Posterior cingulate gyrus (tissue), 11 donors: ENCODE data around the gene EYS.

Experiments used
- DNase-seq, 10 donors: peaks; one replicate each; pipeline versions ENCODE4 v3.0.0 to v3.0.0-alpha.2; 2020 to 2021; ENCODE audit warnings: mixed read lengths in 3 of 10
- intact Hi-C: fragments of 100-400 bp; cut with DNase I; formaldehyde crosslinking; loops from one replicate; pipeline ENCODE4 v1.15.1; 2023

EYS gene

GRCh38 chr6:64428186-64428585, 1278.8 kb downstream of the EYS start:
- intact Hi-C loops, result no loop called here
- DNase-seq, result no peak

GRCh38 chr6:64415926-64416325, 1291.1 kb downstream of the EYS start:
- DNase-seq, result no peak

GRCh38 chr6:64411226-64411625, 1295.8 kb downstream of the EYS start:
- intact Hi-C loops, result no loop called here
- no peak for DNase-seq

More at GRCh38 chr6:64415926-64416325, 1291.1 kb downstream of the EYS start:
- intact Hi-C loops, result no loop called here

DNA sequence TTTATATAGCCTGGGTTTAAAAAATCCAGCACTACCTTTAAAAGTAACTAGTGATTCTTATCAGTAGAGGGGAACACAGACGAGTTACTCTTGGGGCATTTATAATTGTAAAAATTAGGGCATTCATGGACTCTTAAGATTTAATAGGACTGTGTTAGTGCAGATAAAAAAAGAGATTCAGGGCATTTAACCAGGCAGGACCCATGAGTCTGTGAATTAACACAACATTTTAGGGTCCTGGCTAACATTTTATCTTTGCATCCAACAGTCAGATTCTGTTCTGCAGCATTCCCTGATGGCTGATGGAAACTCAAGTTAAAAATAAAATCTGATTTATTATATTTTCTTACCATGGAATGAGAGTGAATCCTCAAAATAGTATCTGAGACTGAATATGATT, 1297.1 kb downstream of the EYS start:
- intact Hi-C loops, result no loop called here
- no peak for DNase-seq

DNA sequence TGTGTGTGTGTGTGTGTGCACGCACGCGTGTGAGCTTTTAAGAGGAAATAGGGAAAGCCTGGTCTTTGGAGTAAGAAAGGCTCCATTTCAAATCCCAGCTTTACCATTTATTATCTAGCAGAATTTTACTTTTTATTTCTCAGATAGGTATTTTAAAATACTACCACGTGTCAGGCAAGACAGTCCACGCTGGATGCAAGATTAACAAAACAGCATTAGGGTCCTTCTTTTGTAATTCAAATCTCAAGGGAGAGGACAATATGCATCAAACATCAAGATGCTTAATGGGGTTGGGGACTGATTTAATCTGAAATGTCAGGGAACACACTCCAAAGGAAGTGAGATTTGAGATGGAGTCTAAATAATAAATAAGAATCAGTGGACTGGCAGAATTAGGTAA, 1302.6 kb downstream of the EYS start:
- intact Hi-C loops, result no loop called here
- no peak for DNase-seq

DNA sequence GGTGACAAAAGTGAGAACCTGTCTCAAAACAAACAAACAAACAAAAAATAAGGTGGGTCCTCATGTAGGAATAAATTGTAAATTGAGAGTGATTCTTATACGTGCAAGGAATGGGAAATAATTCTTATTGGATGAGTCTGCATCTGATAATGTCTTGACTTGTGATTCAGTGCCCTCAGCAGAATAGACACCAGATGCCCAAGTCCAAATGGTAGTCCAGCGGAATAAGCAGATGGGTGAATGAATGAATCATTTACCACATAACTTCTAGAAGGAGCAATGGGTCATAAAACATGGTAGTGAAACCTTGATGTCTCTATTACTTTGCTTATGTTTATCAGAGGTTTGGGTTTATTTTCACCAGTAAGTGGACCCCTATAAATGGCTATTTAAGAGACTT, 1323.7 kb downstream of the EYS start:
- no peak for DNase-seq
- intact Hi-C loops, result no loop called here

- no peak for DNase-seq
- intact Hi-C loops, result no loop called here
Observed at GRCh38 chr6:64376394-64376793, 1330.6 kb downstream of the EYS start.

DNA sequence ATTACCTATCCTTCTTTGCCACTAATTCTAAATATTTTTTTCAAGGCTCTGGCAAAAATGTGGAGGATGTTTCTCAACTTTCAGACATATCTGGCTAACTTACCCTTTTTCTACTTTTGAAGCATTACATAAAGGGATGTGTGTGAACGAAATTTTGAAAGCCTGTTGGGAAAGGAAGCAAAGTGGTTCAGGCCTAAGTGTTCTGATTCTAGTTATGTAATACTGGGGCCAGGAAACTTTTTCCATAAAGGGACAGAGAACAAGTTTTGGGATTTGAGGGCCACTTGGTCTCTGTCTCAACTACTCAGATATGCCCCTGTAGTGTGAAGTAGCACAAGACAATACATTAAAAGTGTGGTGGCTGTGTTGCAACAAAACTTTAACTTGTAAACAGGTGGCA, 1349.6 kb downstream of the EYS start:
- intact Hi-C loops, result no loop called here

DNA sequence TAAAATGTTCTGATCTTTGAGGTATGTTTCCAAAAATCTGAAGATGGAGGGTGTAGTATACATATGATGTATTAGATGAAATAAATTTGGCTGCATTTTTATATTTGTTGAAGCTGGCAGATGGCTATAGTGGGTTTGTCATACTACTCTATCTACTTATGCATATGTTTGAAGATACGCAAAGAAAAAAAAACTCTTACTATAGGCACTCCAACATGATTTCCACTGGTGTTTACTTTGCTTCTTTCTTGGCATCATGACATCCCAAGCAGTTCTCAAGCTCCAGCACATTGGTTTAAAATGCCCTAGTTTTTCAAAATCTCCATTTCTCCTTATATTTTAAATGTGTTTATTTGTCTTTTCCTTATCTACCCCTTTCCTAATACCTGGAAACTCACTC, 1359.6 kb downstream of the EYS start:
- intact Hi-C loops, result no loop called here
- no peak for DNase-seq

More for the DNA sequence above, 1349.6 kb downstream of the EYS start:
- DNase-seq, result no peak

- no peak for DNase-seq
- intact Hi-C loops, result no loop called here
Observed at GRCh38 chr6:64335195-64335594, 1371.8 kb downstream of the EYS start.

- intact Hi-C loops, result no loop called here
- no peak for DNase-seq
Observed at GRCh38 chr6:64334636-64335035, 1372.4 kb downstream of the EYS start.

DNA sequence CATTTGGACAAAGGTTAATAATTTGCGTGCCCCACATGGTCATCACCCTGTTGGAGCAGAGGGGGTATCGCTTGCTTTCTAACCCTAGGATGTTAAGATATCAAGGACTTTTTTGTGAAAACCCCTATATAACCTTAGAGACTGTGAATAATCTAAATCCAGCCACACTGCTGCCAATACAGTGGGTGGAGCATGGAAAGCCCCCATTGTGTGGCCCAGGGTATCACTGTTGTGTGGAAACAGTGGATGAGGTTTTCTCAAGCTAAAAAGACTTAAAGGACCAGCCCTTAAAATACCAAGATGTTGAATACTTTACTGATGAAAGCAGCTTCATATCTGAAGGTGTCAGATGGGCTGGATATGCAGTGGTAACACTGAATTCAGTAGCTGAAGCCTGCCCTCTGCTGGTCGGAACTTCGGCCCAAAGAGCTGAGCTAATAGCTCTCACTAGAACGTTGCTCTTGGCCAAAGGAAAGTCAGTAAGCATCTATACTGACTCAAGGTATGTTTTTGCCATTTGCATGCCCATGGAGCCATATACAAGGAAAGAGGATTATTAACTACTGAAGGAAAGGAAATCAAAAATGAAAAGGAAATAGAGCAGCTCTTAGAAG, 1376.2 kb downstream of the EYS start:
- DNase-seq, result peak; percentile 25 to 95 (median 73)
- intact Hi-C loops, result loop anchor here (1.0 to 2.0 kb wide), 2 partner anchors 318 to 408 kb away; no protein-coding TSS in a partner anchor

DNA sequence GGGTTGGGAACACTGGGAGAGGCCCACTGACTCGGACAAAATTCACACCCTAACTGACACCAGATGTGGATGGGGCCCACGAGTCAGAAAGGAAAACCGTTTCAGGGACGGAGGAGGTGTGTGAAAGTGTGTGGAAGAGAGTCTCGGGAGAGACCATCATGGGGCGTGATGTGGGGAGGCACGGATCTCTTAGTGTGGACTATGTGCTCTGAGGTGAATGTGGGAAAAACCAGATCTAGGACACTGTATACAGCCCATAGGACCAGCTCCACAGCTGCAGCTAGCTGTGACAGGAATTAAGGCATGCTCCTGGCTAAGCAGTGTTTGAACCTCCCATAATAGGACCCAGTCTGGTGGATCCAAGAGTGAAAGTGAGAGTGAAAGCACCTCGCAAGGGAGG, 1380.1 kb downstream of the EYS start:
- DNase-seq, result no peak
- intact Hi-C loops, result no loop called here

DNA sequence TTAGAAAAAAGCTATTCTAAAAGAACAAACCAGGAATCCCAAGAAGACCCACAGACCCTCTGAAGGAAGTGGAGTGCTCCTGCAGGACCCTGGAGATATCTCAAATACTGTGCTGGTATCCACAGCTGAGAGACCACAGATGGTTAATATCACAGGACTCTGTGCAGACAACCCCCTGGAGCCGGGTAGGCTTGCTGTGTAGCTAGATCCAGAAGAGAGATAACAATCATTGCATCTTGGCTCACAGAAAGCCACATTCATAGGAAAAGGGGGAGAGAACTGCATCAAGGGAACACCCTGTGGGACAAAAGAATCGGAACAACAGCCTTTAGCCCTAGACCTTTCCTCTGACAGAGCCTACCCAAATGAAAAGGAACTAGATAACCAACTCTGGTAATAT, 1381.9 kb downstream of the EYS start:
- DNase-seq, result no peak
- intact Hi-C loops, result no loop called here

DNA sequence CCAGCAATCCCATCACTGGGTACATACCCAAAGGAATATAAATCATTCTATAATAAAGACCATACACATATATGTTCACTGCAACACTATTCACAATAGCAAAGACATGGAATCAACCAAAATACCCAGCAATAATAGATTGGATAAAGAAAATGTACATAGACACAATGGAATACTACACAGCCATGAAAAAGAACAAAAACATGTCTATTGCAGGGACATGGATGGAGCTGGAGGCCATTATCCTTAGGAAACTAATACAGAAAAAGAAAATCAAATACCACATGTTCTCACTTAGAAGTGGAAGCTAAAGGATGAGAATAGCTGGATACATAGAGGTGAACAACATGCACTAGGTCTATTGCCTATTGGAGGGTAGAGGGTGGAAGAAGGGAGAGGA, 1396.8 kb downstream of the EYS start:
- DNase-seq, result no peak
- intact Hi-C loops, result no loop called here

- DNase-seq, result no peak
Observed at GRCh38 chr6:64301307-64302236, 1405.5 kb downstream of the EYS start.

GRCh38 chr6:64299176-64299575, 1407.8 kb downstream of the EYS start:
- no peak for DNase-seq
- intact Hi-C loops, result no loop called here

More at GRCh38 chr6:64301307-64302236, 1405.5 kb downstream of the EYS start:
- intact Hi-C loops, result no loop called here

DNA sequence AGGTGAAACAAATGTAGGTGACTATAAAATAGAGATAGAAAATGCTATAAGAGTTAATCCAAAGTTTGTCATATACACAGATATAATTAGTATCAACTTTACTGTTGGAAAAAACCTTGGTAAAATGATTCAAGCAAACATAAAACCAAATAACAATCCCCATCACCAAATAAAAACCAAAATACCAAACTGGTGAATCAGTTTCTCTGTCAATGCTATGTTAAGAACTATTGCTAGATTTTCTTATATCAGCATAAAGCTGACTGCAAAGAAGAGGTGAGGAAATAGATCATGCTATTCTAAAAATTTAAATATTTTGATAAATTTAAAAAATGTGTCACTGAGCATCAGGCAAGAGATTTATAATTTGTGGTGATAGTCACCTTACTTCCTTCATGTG, 1413.0 kb downstream of the EYS start:
- DNase-seq, result no peak
- intact Hi-C loops, result no loop called here

- DNase-seq, result no peak
- intact Hi-C loops, result no loop called here
Observed at GRCh38 chr6:64293298-64293697, 1413.7 kb downstream of the EYS start.

DNA sequence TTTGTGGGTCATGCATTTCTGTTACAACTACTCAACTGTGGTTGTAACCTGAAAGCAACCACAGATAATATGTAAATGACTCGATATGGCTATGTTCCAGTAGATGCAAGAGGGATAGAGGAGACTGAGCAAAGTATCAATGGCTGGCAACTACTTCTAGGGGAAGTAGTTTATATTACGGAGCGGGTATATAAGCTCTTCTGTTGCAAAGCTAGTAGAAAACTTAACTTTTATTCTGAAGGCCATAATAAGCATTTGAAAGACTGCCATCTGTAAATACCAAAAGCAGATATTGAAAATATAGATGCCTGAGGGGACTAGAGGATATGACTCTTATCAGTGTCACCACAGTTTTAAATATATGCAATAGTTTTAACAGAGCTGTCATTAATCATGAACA, 1416.2 kb downstream of the EYS start:
- intact Hi-C loops, result no loop called here
- DNase-seq, result no peak

- no peak for DNase-seq
- intact Hi-C loops, result no loop called here
Observed at GRCh38 chr6:64289931-64290330, 1417.1 kb downstream of the EYS start.

GRCh38 chr6:64288351-64288750, 1418.7 kb downstream of the EYS start:
- intact Hi-C loops, result no loop called here
- DNase-seq, result no peak
